GM19023 (cell line): ENCODE measurements around the gene TRPV3.
"Not testable (repeated sequence)": the region's sequence is repeated elsewhere in the genome, so short reads cannot be mapped to it uniquely, and the experiment has no call there.

ENCODE experiments used
- ATAC-seq: cut with Tn5 transposase; IDR thresholded peaks from one replicate; pipeline ENCODE4 v1.9.1; 2021; ENCODE audit warnings: mild to moderate bottlenecking, moderate library complexity; ENCODE audit not compliant: unreplicated experiment

TRPV3 gene

DNA sequence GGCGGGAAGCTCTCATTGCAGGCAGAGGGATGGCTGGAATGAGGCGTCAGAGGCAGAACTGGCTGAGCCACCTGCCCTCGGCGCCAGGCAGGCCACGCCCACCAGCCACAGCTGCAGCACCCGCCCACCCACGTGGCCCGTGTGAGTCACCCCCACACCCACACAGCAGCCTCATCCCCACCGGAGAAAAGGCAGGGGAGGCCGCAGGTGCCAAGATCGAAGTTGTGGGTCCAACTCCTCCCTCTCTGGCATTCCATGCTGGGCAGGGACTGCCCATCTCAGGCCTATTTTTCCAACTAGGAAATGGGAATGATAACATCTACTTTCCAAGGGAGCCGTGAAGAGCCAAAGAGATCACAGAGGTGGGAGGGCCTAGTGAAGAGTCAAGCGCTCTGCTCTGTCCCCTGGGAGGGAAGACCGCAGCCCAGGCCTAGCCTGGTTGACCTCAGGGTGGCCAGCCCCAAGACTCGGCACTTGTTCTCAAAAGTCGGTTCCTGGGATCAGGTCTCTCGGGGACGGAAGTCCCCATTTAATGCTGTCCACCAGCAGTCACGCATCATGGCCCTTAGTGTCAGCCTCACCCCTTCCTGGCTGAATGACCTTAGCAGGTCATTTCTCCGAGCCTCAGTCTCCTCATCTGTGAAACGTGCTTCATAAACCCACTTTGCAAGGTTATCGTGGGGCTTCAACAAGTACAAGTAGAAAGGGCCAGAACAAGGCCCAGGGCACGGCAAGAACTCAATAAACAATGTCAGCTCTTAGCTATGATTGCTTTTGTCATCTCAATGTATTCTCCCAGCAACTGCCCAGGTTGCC lies at the start of gene TRPV3:
Gene TRPV3 (minus strand): TSS at position 45 of the 816 bp plus-strand sequence. CDS start 2,962 bp downstream, outside the sequence.
- ATAC-seq = peak; percentile 49

DNA sequence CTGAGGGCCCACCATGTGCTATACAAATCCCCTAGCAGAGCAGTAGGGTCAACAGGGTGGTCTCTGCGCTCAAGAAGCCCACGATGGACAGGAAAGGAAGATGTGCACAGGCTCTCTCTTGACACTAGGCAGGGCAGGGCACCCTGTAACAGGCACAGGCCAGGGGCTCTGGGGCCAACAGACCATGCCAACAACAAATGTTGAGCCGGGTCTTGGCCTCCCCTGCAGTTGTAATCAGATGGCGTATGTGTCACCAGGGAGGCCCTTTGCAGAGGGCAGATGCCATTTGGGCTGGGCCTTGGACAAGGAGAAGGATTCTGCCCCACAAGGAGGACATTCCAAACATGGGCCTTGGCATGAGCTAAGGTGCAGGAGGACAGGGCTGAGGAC lies 46.3 kb upstream of the TRPV3 start:
- no peak for ATAC-seq

DNA sequence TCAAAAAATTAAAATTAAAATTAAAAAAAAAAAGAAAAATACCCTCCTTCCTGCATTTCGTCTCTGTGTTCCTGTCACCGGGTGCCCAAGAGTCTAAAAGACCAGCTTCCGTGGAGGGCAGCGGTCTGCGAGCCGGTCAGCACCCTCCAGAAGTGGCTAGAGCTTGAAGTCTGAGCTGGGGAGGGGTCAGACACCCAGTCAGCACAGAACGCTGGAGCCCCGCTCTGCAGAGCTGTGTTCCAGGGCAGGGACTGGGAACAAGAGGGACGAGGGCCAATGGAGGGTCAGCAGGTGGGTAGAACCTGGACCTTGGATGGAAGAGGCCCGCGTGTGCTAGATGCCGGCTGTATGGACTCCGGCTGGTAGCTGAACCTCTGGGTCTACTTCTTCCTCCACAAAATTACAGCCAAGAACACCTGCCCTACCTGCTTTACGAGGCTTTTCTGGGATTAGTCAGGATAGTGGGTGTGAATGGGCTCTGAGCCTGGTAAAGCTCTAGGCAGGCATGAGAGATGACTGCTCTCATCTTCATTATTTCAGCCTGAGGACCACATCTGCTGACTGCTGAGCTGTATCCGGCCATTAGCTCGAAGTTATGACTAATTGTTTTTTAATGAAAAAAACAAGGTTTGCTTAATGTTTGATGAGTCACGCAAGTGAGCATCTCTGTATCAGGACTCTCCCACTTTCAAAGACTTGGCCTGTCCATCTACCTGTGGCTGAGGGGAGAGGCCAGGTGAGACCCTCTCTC lies 45.7 kb upstream of the TRPV3 start:
- ATAC-seq = no peak

DNA sequence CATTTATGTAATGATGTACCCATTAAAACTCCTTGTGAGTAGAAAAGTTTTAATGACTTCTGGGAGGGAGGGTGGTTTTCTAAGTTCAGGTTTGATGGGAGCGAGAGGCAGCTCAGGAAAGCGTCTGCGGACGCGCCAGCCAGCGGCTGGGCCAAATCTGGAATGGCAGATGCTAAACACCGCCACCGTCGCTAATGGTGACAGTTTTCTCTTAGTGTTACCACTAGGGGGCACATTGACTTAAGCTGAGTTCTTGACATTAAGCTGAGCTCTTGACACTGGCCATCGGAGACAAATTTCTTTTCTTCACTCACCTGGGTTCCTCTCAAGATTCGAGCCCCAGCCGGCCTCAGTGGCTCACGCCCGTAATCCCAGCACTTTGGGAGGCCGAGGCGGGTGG lies 44.9 kb upstream of the TRPV3 start:
- no peak for ATAC-seq

DNA sequence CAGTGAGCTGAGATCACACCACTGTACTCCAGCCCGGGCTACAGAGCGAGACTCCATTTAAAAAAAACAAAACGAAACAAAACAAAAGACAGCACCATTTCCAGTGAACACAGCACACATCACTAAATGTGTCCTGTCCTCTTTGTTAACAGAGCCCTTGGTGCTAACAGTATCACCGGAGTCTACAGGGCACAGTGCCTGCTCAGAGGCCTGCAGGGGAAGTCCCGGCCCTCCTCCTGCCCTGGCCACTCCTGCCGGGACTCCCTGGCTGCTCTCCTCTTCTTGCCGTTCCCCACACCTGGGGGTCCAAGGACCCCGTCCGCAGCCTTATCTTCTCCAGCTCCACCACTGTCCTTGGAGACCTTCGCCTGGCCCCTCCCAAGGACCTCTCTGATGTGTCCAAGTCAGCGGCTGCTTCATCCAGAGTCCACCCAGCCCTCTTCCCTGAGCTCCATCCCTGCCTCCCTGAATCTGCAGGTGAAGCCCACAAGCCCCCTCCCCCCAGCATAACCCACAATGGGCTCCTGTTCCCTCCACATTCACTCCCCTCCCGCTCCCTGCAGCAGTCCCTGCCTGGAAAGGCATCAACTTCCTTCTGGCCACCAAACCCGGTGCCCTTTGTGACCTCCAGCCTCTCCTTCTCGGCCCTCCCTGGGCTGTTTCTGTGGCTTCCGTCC lies 43.1 kb upstream of the TRPV3 start:
- no peak for ATAC-seq

DNA sequence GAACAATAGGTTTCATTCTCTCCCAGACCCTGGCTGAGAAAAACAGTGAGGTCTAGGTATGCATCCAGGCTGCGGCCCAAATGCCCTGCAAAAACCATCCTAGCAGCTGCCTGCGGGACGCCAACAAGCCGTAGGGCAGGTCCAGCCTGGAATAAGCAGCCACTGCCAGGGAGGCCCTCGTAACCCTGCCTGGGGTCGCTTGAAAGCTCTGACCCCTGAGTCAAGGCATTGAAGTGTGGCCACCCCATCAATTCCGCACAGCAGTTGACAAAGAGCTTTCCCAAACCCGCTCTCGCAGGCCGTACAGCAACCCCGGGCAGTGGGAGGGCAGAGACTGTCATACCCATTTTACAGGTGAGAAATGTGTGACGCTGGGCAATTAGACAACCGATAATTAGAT lies 40.5 kb upstream of the TRPV3 start:
- no peak for ATAC-seq

DNA sequence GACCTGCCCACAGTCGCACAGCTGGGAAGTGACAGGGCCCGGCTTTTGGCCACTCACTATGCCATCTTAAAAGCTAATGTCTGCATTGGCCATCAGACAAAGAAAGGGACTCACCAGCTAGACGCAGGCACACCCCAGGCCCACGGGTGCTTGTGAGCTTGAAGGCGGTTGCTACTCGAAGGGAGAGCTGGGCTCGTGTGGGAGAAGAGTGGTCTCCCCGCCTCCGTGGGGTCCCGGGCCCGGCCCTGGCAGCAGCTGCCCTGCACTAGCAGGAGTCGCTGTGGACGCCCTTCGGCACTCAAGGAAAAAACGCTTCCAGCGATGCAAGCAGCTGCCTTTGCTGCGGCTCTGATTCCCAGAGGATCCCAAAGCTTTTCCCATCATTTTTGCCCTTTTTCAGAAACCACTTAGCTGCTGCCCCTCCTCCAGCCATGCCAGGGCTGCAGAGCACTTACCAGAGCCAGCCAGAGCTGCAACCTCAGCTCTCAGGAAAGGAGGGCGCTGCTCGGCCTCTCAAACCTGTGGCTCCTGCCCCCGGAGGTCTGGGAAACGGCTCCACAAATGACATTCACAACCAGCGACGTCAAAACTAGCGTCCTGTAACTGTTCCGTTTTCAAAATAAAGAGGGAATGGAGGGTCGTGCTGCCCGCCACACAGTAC lies 39.3 kb upstream of the TRPV3 start:
- no peak for ATAC-seq

DNA sequence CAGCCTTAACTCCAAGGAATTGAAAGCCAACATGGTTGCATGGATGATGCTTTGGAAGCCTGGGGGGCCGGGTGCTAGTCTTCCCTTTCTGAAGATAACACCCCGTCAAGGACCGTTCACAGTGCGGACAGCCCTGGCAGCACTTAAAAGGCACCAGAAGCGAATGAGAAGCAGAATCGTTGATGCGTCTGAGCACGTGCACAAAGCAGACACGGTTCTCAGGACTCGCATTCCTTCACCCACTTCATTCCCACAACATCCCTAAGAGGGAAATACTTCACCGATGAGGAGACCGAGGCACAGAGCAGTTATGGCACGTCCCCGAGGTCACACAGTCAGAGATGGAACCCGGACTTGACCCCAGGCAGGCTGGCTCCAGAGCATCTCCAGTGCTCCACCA lies 37.4 kb upstream of the TRPV3 start:
- no peak for ATAC-seq

DNA sequence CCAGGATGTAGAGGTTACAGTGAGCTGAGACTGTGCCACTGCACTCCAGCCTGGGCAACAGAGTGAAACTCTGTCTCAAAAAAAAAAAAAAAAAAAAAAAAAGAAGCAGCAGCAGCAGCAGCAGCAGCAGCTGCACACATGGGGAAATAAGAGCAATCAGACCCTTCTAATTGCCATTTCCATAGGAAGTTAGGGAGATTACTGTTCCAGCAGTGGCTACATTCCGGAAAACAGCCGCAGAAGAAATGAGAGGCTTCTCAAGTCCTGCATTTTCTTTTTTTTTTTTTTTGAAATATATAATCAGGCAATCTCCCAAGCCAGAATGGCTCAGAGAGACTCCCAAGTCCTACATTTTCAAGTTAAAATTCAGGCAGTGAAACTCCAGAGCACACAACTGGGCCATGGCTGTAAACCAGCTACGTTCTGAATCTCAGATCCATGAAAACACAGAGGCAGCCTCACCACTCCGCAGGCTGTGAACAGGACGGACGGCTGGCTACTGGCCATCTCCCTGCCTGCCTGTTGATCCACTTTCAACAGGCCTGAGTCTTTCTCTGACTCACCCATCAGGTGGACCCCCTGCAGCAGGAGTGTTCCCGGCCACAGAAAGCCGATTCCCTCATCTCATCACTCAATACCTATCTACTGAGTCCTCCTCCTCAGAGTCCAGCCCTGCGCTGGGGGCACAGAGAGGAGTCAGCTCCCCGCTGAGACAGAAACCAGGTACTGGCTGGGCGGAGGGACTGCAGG lies 36.6 kb upstream of the TRPV3 start:
- no peak for ATAC-seq

DNA sequence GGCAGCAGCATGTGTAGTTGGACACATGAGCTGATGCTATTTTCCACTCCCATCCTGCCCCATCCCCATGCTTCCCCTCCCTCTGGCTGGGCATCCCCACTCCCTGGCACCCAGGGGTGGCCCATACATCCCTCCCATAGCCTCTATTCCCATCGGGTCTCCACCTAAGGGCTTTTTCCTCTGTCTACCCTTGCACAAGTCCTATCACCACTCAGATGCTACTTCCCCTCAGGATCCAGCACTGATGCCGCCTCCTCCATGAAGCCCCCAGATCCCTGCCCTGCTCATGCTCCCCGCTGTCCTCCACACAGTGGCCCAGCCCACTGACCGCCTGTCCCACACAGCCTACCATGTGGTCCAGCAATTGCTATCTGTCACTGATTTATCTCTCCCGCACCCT lies 35.8 kb upstream of the TRPV3 start:
- no peak for ATAC-seq

DNA sequence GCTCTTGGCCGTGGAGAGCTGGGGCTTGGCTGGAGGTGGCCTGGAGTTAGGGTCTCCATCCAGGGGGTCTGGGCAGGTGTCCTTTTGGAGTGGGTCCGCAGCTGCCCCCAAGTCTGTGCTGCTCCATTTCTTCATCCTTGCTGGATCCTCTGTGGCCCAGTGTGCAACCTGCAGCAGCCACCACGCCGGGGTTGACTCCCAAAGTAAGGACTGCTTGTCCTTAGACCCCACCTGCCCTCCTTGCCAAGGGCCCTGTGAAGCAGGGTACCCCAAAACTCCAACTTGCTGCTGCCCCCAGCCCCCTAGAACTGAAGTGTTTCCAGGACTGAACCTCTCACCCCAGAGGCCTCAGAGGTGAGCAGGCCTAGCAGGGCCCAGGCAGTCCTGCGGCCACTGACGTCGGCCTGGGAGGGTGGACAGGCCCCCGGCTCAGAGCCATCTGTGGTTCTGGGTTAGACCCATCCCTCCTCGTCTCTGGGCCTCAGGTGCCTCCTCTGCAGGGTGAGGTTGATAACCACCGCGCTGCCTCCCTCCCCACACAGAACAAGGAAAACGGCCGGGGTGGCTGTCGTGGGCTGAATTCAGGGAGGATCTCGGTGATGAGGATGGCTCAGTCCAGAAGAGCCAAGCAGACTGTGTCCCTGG lies 34.7 kb upstream of the TRPV3 start:
- no peak for ATAC-seq

DNA sequence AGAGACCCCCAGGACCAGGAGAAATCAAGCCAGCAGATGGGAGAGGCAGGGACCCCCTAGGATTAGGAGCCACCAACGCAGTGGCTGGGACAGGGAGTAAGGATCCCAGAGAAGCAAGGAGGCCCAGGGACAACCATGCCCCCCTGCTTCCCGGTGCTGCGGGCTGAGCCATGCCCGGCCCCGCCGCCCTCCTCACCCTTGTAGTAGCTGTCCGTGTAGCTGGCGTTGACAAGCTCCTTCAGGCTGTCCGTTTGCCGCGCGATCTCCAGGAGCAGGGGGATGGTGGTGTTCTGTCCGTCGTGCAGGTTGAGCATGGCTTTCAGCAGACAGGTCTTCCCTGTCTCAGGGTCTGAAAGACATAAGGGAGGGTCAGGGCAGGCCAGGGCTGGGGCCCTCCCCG lies 33.2 kb upstream of the TRPV3 start:
- ATAC-seq = no peak

DNA sequence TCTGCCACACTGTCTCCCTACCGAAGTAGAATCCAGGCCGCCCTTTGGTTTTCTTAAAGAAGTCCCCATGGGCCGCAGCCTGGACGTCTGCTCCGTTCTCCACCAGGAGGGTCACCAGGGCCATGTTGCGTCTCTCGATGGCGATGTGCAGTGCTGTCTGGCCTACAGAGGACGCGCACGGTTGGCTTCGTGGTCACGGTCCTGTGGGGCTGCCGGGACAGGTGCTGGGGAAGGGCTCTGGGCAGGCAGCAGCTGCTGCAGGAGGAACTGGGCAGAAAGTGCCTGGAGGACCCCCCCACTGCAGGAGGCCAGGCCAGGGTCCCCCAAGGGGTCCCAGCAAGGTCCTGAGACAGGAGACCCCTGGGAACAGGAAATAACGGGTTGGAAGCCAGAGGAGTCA lies 32.6 kb upstream of the TRPV3 start:
- ATAC-seq = no peak

DNA sequence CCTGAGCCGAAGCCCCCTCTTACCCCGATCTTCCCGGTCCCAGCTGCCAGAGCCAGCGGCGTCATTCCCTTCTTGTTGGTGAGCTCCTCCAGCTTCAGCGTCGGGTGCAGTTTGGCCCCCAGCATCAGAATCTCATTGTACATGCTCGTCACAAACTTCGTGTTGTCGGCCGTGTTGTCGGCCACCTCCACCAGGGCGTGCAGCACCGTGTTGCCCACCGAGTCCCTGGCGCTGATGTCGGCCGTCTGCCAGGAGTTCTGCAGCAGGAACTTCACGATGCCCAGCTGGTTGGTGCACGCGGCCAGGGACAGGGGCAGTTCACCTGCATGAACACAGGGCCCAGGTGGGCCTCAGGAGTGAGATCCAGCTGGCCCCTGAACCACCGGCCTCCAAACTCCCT lies 32.2 kb upstream of the TRPV3 start:
- no peak for ATAC-seq

DNA sequence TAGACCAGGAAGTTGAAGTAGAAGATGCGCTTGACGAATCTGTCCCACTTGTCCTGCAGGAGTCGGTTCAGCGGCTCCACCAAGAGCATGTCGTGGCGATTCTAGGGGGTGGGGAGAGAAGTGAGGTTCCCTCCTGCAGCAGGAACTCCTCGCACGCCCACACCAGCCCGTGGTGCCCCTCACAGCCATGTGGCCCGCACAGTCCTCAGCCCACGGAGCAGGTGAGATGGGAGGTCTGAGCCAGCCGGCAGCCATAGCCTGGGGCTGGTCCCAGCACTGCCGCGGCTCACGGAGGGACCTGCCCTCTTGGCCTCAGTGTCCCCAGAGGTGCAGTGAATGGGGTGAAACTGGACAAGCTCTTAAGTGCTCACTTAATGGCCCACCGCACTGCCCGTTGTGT lies 28.2 kb upstream of the TRPV3 start:
- no peak for ATAC-seq

DNA sequence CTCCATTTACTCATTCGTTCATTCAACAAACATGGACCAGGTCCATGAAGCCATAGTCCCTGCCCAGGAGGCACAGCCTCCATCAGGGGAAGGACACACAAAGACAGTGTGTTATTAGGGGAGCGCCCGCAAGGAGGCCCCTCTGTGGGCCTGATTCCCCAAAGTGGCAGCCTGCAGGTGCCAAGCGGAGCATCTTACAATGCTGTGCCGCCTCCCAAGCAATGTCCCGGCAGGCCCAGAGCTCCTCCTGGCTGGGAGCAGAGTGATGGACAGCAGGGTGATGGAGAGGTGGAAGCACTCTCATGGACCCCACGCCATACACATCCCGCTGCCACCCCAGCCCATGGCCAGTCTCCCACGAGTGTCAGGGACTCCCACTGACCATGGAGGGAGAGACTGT lies 25.8 kb upstream of the TRPV3 start:
- no peak for ATAC-seq

DNA sequence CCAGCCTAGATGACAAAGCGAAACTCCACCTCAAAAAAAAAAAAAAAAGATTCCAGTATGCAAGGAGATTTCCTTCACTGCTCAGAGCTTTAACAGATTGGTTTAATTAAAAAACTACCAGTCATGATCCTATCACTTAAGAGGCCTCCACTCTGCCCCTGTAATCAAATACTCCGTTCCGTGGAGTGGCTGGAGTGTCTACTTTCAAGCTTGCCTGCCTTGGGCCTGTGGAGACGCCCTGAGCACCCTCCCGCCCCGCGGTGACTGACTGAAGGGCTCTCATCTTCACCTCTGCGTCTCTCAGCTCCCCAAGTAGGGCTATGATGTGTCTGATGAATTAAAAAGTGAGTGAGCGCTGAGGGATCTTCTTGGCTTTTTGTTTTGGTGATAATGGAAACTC lies 25.3 kb upstream of the TRPV3 start:
- ATAC-seq = no peak

DNA sequence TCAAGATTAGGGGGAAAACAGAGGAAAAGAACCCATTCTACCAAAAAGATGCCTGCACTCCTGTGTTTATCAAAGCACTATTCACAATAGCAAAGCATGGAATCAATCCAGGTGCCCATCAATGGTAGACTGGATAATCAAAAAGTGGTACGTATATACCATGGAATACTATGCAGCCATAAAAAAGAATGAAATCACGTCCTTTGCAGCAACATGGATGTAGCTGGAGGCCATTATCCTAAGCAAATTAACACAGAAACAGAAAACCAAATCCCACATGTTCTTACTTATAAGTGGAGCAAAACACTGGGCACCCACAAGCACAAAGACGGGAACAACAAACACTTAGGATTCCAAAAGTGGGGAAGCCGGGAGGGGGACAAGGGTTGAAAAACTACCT lies 21.1 kb upstream of the TRPV3 start:
- ATAC-seq = not testable (repeated sequence)

DNA sequence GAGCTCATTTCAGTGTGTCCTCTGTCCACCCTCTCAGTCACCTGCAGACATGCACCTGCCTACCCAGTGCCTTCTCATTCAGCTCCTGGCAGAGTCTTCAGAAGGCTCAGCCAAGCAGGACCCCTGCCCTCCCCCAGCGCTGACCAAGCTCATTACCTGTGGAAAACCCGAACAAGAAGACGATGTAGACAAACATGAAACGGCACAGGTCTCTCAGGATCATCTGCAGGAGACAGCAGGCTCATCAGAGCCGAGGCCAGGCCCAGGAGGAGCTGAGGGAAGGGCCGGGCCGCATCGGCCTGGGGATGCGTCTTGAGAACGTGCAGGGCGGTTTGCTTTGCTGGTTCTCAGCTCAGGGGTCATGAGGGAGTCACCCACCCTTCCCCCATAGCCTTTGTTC lies 19.4 kb upstream of the TRPV3 start:
- ATAC-seq = no peak

DNA sequence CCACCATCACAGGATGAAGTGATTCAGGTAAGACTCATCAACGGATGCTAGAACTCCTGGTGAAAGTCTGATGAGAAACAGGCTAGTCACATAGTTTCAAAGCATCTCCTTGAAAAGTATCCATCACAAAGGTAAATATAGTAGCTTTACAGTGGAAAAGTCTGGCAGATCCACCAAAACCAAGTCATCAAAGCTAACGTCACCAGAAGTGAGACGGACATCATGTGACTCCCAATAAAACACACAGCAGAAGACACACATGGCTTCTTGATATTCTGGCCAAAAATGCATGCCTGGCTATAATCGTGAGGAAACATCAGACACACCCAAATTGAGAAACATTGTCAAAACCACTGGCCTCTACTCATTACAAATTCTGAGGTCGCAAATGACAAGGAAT lies 17.9 kb upstream of the TRPV3 start:
- ATAC-seq = no peak
